NCI-H748 treated with DMSO at 0.1 percent for 48 hours (cell line): Measurements from ENCODE around the gene NTMT1.

Source experiments
- DNase-seq: peaks from one replicate; lab custom pipeline; 2025; lab: John Stamatoyannopoulos, UW

Gene NTMT1

DNA sequence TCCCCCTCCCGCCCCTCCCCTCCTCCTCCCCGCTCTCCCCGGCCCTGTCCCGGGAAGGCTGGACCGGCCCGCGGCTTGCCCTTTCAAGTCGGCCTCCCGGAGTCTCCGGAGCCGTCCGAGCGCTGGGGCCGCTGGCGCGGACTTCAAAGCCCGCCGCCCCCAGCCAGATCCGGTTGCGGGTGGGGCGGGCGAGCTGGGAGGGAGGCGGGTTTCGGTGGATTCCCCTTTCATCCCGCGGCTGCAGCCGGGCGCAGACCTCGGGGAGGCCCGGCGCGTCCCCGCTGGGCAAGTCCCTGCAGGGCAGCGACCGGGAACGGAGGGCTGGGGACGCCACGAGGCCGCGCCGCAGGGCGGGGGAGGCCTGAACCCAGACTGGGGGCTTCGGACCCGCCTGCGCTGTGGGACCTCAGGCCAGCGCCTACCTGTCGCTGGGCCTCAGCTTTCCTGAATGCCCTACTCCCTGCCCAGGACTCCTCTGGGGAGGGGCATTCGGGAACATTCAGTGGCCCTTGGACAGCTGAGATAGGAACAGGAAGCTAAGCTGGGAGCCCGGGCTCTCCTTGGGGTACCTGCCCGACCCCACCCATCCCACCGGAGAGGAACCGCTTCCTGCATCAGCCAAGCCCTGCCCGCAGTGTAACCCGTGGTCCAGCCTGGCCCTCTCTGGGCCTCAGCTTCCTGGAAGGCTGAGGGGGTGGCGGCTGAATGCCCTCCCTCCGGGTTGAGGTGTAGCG lies 28.4 kb upstream of the NTMT1 start:
- no peak for DNase-seq

DNA sequence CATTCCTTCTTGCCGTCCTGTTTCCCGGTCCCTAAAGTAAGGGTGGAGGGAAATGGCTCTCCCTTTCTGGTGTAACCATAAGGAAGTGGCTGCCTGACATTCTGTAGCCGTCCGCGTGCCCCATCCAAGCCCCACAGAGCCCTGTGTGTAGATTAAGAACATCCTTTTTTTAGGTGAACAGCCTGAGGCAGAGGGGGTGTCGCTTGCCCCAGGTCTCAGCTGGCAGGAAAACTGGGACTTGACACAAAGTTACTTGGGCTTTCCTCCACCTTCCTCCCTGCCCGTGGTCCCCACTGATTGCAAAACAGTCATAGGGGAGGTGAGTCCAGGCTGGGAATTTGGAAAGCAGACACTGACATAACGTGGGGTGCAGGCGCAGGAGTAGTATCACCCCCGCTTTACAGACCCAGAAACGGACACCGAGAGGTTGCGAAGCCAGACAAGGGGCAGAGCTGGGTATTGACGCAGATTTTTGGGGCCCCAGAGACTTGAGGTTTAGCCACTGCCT lies 27.8 kb upstream of the NTMT1 start:
- no peak for DNase-seq

DNA sequence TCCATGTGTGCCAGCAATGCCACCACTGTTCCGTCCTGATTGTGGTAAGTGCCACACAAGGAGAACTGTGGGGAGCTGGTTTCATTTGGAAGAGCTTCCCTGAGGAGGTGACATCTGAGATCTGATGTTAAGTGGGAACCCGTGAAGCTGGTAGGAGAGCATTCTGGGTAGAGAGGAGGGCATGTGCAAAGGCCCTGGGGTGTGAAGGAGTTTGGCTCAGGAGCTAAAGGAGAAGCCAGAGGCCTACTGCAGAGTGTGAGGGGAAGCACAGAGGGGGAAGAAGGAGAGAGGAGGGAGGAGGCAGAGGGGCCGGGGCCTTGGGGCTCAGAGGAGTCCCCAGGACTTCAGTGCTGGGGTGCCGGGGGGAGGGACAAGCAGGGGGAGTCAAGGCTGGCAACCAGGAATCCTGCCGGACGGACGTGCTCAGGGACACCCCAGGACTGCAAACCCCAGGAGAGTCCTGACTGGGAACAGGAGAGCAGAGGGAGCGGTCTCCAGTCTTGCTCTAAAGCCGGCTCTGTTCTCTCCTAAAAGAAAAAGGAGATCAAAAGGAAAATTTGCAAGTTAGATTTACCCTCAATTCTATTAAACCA lies 24.8 kb upstream of the NTMT1 start:
- DNase-seq = no peak

DNA sequence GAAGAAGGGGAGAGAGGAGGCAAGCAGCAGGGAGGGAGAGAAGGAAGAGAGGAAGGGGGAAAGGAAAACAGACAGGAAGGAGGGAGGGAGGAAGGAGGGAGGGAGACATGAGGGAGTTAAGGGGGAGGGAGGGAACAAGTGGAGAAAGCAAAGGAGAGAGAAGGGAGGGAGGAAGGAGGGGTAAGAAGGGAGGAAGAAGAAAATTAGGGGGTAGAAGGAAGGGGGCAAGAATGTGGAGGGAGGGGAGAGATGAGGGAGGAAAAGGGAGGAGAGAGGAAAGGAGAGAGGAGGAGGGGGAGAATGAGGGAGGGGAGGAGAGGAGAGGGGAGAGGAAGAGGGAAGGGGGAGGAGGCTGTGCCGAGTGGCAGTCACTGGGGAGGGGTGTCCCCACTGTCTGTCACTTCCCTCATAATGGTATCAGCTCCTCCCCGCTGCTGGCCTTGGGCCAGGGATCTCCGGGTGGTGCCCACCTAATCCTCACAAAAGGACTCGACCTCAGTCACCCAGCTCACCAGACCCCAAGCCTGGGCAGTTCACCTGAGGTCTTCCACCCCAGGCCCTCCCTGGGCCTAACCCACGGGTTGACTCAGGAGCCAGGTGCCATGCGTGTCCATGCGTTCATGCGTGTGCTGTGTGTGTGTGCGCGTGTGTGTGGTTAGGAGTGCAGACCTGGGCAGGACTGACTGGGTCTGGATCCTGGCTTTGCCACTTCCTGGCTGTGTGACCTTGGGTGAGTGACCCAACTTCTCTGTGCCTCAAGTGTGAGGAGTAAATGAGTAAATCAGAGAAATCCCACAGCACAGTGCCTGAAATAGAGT lies 23.2 kb upstream of the NTMT1 start:
- no peak for DNase-seq

DNA sequence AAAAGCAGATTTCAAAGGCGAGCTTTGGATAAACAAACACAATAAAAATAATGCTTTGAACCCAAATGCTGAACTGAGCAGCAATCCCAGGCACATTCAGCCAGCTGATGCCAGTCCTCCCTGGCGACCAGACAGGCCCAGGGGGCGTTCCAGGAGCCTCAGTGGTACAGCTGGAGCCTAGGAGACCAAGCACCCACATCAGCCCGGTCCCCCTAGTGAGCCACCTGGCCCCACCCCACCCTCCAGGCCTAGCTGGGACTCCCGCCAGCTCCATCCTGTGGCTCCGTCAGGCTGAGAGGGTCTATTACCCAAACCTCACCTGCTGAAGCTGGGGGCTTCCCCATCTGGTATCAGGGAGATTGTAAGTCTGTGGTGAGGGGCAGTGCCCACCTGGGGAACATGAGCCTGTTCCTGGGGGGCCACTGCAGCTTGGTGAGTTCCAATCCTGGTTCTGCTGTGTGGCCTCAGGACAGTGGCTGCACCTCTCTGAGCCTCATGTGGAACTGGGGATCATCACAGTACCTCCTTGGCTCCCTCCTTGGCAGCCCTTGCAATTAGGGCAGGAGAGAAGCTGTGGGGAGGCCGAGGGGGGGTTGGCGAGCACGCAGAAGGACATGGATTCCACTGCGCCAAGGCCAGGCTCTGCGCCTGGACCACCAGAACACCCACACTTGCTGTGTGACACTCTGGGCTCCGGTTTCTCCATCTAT lies 21.8 kb upstream of the NTMT1 start:
- DNase-seq = no peak

DNA sequence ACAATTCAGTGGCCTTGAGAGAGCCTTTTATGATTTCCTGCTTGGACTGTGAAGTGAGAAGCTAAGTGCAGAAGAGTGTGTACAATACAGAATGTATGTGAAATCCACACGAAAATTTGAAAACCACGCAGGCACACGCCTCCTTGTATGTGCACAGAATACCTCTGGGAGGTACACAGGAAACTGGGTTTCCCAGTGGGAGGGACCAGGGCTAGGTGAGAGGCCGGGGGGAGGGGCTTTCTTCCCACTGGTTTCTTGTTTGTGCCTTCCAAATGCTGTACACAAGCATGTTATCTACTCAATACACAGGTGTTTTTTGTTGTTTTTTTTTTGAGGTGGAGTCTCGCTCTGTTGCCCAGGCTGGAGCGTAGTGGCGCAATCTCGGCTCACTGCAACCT lies 21.2 kb upstream of the NTMT1 start:
- no peak for DNase-seq

DNA sequence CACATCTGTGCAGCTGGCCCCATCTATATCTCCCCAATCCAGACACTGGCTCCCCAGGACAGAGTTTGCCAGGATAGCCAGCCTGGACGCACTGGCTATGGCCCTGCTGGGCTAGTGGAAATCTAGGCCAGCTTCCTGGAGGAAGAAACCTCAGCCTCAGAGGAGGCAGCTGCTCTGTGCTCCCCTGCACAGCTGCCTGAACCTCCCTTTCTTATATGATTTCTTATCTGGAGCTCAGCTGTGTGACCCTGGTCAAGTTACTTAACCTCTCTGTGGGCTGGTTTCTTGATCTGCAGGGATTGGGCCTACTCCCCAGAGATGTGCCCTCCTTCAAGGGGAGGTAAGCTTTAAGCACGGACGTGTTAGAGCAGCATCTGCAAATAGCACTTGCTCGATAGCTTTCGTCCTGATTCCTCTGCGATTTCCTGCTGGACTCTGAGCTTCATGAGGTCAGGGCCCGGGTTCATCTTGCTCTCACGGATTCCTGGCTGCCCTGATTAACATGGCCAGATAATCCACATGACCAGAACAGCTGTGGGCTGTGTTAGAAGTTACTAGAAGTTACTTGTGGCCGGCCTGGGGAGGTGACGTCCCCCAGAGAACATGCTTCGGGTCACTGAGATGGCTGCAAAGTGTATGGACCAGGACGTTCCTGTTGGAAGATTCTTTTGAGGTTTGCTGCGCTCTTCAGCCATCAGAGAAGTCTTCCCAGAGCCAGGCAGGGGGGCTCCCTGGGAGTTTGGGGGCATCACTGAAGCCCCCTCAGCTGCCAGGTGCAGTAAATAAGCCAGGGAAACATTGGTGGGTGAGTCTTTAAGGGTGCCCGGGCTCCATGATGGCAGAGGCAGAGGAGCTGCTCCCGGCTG lies 19.6 kb upstream of the NTMT1 start:
- DNase-seq = no peak

DNA sequence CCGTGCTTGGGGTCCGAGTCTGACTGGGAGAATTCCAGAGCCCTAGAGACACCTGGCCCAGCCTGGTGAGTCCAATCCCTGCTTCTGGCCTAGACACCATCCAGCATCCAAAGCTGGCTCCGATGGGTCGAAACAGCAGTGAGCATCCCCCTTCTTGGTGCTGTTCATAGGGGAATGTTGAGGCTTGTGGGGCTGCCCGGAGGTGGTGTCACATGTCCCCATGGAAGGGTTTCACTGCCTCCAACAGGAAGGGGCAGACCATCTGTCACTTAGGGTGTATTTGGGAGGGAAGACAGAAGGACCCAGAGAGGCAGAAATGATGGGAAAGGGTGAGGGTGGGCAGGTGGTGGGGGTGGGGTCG lies 19.0 kb upstream of the NTMT1 start:
- DNase-seq = no peak

DNA sequence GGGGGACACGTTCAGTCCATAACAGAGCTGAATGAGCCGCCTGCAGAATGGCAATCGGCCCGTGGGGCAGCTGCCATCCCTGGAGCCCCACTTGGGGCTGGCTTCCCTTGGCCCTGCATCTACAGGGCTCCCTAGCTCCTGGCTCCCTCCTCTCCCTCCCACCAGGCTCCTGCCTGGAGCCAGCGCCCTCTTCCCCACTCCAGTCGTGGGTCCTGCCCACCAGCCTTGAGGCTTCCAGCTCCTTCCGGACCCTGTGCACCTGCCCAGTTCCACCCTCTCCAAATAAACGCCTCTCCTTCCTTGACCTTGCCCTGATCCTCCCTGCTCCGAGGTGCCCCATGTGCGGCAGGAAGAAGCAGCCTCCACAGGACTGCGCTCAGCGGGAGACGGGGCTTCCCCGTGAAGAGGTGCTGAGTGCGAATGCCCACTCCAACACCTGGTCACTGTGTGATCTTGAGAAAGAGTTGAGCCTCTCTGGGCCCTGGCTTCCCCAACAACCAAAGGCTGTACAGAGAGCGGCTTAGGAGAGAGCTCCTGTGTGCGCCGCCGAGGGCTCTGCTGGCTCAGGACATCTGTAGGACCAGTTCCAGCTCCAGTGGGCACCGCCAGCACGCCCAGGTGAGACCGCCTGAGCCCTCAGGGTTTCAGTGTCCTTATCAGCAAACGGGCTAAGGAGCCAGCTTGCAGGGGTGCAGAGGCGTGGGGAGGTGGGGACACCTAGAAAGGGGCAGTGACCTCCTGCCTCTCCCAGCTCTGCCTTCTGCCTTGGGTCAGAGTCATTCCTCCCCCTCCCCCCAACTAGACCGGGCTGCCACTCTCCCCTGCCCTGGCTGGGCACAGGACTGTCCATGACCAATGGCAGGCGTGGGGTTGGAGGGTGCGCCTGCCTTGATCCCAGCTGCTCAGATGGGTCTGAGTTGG lies 17.1 kb upstream of the NTMT1 start:
- DNase-seq = no peak

DNA sequence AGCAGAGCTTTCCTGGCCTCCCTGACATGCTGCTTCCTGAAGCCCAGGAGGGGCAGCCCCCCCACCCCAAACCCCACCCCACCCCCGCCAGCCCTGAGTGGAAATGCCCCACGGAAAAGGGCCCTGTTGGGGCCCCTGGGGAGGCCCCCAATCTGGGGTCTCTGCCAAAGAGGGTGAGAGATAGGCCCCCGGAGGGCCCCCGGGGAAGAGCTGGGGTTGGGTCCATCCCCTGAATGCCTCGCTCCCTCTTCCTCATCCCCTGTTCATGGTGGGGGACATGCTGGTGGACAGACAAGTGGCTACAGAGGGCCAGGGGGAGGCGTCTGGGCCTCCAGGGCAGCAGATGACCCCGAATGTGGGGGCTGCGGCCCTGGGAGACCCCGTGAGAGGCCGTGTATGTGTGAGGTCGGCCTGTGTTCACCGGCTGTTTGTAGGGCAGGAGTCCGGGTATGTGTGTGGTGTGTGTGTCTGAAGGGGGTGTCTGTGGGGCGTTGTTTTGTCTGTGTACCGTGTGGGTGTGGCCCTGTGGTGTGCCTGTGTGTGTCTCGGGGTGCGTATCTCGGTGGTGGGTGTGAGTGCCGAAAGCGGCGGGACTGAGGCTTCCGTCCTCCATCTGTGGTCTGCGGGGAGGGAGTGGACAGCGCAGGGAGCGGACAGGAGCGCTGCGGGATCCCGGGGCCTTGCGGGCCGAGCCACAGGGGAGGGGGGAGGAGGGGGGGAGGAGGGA lies 16.3 kb upstream of the NTMT1 start:
- no peak for DNase-seq

DNA sequence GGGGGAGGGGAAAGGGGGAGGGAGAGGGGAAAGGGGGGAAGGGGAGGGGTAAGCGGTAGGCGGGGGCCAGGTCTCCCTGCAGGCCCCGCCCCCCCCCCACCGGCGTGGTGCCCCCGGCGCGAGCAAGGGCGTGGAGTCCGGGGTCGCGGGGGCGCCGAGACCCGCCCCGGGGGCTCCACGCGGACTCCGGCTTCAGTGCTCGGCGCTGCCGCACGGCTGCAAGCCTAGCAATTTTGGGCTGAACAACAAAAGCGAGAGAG lies 15.8 kb upstream of the NTMT1 start:
- no peak for DNase-seq

DNA sequence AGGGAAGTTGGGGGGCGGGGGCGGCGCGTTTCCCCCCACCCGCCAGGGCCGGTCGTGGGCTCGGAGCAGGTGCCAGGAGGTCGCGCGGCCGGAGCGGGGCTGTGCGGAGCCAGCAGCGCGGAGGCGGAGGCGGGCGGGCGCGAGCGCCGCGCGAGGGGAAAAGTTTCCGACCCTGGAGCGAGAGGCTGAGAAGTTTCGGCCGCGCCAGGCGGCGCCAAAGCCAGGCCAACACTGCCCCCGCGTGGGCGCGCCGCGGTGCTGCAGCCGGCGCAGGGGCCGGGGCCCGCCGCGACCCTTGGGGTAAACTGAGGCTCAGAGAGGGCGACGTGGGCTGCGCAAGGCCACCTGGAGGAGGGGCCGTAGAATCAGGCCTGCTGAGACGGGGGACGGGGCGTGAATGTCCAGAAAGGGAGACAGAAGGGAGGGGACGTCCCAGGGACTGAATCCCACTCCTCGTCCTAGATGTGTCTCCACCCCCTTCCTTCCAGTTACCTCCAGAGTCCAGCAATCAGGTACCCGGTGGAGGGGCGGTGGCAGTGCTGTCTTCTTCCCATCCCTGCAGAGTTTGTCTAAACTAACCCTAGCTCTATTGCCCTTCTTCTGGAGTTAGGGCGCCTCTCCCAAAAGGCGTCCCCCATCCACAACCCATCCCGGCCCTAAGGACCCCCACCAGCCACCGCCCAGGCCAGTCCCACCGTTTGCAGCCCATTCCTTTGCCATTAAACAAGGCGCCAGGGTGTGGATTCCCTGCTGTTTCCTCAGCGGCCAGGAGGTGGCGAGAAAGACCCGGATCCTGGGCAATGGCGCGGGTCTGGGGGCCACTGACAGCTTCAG lies 15.3 kb upstream of the NTMT1 start:
- DNase-seq = no peak

DNA sequence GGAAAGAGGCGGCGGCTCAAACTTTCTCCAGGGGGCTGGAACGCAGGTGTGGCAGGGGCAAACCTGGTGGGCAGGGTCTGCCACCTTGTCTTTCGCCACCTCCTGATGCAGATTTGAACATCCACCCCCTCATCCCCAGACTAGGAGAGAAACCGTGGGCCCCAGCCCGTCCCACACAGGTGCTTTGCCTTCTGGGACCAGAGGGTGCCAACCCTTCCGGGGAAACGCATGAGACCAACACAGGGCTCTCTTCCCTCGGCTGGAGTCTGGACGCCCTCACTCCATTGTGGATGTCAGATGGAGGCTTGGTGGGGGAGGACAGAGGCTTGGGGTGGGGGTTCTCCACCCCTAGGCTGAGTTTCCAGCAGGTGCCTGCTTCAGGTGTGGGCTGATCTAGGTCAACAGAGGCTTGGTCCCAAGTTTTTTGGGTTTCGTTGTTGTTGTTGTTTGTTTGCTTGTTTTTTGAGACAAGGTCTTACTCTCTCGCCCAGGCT lies 14.6 kb upstream of the NTMT1 start:
- DNase-seq = no peak

DNA sequence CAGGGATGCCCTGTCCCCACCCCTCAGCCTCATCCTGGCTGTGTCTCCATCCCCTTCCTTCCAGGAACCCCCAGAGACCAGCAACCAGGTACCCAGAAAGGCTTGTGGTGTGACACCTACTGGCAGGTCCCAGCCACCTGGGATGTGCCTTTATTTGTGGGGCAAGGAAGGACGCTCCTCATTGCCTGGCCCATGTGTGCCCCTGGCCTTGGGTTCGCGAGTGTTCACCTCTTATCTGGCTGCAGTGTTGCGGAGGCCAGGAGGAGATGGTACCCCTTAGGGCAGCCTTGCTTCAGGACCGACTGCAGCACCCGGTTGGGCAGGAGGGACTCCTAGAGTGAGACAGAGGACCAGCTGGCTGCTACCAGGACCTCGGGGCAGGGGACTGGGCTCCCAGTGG lies 13.8 kb upstream of the NTMT1 start:
- DNase-seq = no peak

DNA sequence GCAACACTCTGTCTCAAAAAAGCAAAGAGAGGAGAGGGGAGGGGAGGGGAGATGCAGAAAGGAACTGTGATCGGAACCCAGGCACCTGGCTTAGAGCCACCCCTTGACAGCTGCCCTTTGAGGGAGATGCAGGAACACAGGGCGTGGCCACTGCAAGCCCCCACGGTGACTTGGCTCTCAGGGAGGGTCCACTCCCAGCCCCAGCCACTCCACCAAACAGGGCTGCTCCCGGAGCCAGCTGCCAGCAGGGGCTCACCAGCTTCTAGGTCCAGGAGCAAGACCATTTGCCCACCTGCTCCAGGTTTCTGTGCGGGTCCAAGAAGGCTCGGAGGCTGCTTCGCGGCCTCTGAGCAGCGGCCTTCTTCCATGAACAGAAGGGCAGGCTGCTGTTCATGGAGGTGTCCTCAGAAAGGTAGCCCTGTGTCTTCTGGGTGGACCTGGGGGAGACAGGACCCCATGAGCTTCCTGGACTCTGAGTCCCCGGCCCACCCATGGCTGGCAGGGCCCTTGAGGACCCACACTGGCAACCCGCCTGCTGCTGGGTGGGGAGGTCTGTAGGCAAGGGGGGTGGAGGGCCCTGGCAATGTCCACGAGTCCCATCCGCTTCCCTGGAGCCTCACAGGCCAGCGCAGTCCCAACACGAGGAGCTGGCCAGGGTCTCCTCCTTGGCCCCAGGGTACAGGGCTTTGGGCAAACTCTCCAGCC lies 13.0 kb upstream of the NTMT1 start:
- no peak for DNase-seq

DNA sequence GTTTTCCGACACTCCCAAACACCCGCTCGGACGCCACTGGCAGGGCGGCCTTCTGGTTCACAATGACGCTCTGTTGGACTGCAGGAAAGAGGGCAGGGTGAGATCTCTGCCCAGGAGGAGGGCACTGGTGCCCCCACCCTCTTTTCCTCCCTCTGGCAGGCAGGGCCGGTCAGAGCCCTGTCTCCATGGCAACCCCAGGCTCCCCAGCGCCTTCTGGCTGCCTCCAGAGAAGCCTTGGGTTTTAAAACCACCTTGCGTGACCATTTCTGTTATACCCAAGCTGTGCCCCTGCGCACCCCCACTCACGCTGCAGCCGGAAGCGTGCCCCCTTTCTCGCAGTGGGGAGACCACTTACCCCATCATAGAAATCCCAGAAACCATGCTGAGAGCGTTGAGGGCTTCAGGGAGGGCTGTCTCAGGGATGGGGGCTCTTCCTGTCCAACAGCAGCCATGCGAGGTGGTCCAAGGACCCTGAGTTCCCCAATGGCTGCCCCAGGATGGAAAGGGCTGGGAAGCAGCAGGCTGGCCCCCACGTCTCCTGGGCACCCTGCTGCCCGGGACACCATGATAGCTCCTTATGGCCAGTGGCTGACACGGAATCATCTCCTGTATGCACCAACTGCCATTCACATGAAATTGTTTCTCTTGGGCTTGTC lies 12.3 kb upstream of the NTMT1 start:
- DNase-seq = no peak

DNA sequence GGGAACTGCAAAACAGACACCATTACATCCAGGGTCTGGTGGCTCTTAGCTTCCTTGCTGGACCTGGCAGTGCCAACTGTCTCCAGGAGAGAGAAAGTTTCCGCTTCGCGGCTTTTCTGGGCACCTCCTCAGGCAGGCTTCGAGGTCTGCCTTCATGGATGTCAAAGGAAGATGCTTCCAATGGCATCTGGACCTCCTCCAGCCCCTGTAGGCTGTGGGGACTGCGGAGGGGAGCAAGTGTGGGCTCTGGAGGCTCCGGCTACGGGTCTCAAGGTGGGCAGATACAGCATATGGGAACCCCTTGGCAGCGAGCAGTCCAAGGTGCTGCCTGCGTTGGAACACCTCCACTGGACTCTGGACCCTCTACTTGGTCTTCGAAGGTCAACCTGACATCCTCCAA lies 11.0 kb upstream of the NTMT1 start:
- DNase-seq = no peak
